DND-41 (cell line): Measurements from ENCODE around the gene B3GALT4.
"Not testable (repeated sequence)": the region's sequence is repeated elsewhere in the genome, so short reads cannot be mapped to it uniquely, and the experiment has no call there.

Source experiments
- ATAC-seq: fragments of 200-7000 bp; cut with Tn5 transposase; 3 replicates; pipeline ENCODE4 v1.9.1; 2021; ENCODE audit warnings: low read depth; ENCODE audit not compliant: insufficient read depth
- DNase-seq: peaks from one replicate; pipeline ENCODE4 v3.0.0-alpha.2; 2020
- H2AFZ ChIP-seq: 2 replicates; pipeline ENCODE4 v1.6.0; 2012; ENCODE audit warnings: low read depth, low read length
- H3K27ac ChIP-seq: 2 replicates; pipeline ENCODE4 v1.5.1; 2012; ENCODE audit warnings: low read length, inconsistent platforms
- H3K27me3 ChIP-seq: fragments of 200-600 bp; sonication (generic); 2 replicates; pipeline ENCODE4 v1.6.0; 2012; ENCODE audit warnings: low read length, mild to moderate bottlenecking, inconsistent platforms; ENCODE audit not compliant: insufficient read depth, poor library complexity
- H3K36me3 ChIP-seq: 2 replicates; pipeline ENCODE4 v1.5.1; 2012; ENCODE audit warnings: low read length, inconsistent platforms; ENCODE audit not compliant: insufficient read depth
- H3K4me1 ChIP-seq: 2 replicates; pipeline ENCODE4 v1.5.1; 2012; ENCODE audit warnings: mild to moderate bottlenecking, low read length; ENCODE audit not compliant: insufficient read depth
- H3K4me2 ChIP-seq: 2 replicates; pipeline ENCODE4 v1.6.0; 2012; ENCODE audit warnings: mild to moderate bottlenecking, moderate library complexity, low read length, inconsistent platforms; ENCODE audit not compliant: insufficient read depth
- H3K4me3 ChIP-seq, 2 experiments: fragments of 200-600 bp in 1 of 2; shearing (Covaris generic) in 1 of 2; 2 replicates each; pipeline ENCODE4 v1.5.1; 2012 to 2016; ENCODE audit warnings: inconsistent platforms in 2 of 2, low read length in 2 of 2, mild to moderate bottlenecking in 2 of 2, low read depth in 1 of 2, moderate library complexity in 1 of 2
- H3K79me2 ChIP-seq: 2 replicates; pipeline ENCODE4 v1.6.0; 2012; ENCODE audit warnings: low read length, inconsistent platforms; ENCODE audit not compliant: insufficient read depth
- H3K9ac ChIP-seq: 2 replicates; pipeline ENCODE4 v1.6.0; 2012; ENCODE audit warnings: low read depth, mild to moderate bottlenecking, inconsistent platforms, low read length, moderate library complexity
- H3K9me3 ChIP-seq: 2 replicates; pipeline ENCODE4 v1.5.1; 2012; ENCODE audit warnings: low read length, moderate library complexity, mild to moderate bottlenecking, inconsistent platforms; ENCODE audit not compliant: insufficient read depth, severe bottlenecking
- H4K20me1 ChIP-seq: 2 replicates; pipeline ENCODE4 v1.6.0; 2012; ENCODE audit warnings: low read length; ENCODE audit not compliant: insufficient read depth
- CTCF ChIP-seq: IDR thresholded peaks from 2 replicates; pipeline ENCODE4 v1.5.1; 2012; ENCODE audit warnings: borderline replicate concordance, low read length, moderate library complexity, mild to moderate bottlenecking; ENCODE audit not compliant: poor library complexity, severe bottlenecking; ENCODE audit errors: extremely low read depth
- EZH2 ChIP-seq: IDR thresholded peaks from 3 replicates; pipeline ENCODE4 v1.6.1; 2012; ENCODE audit warnings: borderline replicate concordance, low read depth, mild to moderate bottlenecking, moderate library complexity, low read length, inconsistent platforms; ENCODE audit not compliant: severe bottlenecking

The B3GALT4 gene

GRCh38 chr6:33272275-33273128 lies 4.4 kb upstream of the B3GALT4 start:
- DNase-seq: no peak
- H3K4me2 ChIP-seq: peak overlapping the region; percentile 78
- H3K9me3 ChIP-seq: no peaks in the 10 kb centered on the region
- H2AFZ ChIP-seq: peak overlapping the region; percentile 72
- ATAC-seq: peak; percentile 9
- H3K9ac ChIP-seq: peak overlapping the region; percentile 85
- no peaks in the 10 kb centered on the region for H3K27me3 ChIP-seq
- H3K36me3 ChIP-seq: peaks cover 75% of the 10 kb centered on the region
- H3K27ac ChIP-seq: peak overlapping the region; percentile 83
- H3K4me1 ChIP-seq: peaks cover 74% of the 10 kb centered on the region
- TF ChIP-seq CTCF (no peak), EZH2 (no peak)
- H4K20me1 ChIP-seq: peaks cover 36% of the 10 kb centered on the region
- H3K79me2 ChIP-seq: peaks cover 77% of the 10 kb centered on the region
- H3K4me3 ChIP-seq: peak overlapping the region; percentile 53 to 61

DNA sequence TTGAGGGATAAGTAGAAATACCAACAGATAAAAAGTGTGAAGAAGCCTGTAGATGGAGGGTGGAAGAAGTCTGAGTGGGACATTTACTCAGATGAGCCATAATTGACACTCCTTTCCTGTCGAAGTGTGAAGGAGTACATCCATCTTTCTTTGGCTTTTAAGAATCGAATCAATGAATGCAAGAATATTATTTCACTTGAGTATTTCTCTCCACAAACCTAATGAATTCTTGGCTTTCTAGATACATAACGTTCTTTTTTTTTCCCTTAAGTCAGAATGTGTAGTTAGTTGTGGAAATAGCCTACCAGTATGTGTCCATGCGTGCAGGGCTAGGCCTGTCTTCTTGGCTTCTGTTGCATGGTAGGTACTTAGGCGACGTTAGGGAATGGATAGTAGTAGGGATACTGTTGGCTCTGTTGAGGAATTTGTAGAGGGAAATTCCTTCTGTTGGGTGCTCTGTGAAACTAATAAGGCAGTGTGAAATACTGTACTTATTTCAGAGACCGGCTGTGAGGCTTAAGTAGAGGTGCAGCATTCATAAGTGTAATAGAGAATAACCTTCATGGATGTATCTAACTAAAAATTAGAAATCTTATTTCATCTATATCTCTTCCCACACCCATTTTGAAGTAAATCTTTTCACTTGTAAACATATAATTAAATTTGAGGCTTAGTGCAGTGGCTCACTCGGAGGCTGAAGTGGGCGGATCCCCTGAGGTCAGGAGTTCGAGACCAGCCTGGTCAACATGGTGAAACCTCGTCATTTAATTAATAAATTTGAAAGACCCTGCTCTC lies 3.6 kb upstream of the B3GALT4 start:
- H3K4me2 ChIP-seq: peak overlapping the region; percentile 78
- no peak overlapping the region for H2AFZ ChIP-seq
- H3K27ac ChIP-seq: peak overlapping the region; percentile 83
- H3K9ac ChIP-seq: peak overlapping the region; percentile 85
- no peaks in the 10 kb centered on the region for H3K9me3 ChIP-seq
- TF ChIP-seq EZH2: no peak
- TF ChIP-seq CTCF: no peak
- ATAC-seq (no peak), DNase-seq (no peak)
- H3K27me3 ChIP-seq: no peaks in the 10 kb centered on the region
- peaks cover 82% of the 10 kb centered on the region for H3K4me1 ChIP-seq
- peak overlapping the region; percentile 53 to 61; a peak in 3 of 4 replicates for H3K4me3 ChIP-seq
- peaks cover 76% of the 10 kb centered on the region for H3K79me2 ChIP-seq
- peaks cover 37% of the 10 kb centered on the region for H4K20me1 ChIP-seq
- peaks cover 72% of the 10 kb centered on the region for H3K36me3 ChIP-seq

GRCh38 chr6:33273924-33274902 lies 2.7 kb upstream of the B3GALT4 start:
- Histone ChIP-seq H3K36me3 (peaks cover 71% of the 10 kb centered on the region), H3K4me1 (peaks cover 76% of the 10 kb centered on the region), H4K20me1 (peaks cover 43% of the 10 kb centered on the region), H3K4me3 (peak overlapping the region in 1 of 2 experiments; percentile 61; a peak in 1 of 4 replicates), H3K9ac (peak overlapping the region; percentile 85), H3K4me2 (peak overlapping the region; percentile 78), H3K79me2 (peaks cover 68% of the 10 kb centered on the region), H3K9me3 (no peaks in the 10 kb centered on the region), H3K27me3 (no peaks in the 10 kb centered on the region), H3K27ac (no peak overlapping the region), H2AFZ (no peak overlapping the region)
- TF ChIP-seq CTCF (no peak), EZH2 (no peak)
- ATAC-seq: no peak
- no peak for DNase-seq

DNA sequence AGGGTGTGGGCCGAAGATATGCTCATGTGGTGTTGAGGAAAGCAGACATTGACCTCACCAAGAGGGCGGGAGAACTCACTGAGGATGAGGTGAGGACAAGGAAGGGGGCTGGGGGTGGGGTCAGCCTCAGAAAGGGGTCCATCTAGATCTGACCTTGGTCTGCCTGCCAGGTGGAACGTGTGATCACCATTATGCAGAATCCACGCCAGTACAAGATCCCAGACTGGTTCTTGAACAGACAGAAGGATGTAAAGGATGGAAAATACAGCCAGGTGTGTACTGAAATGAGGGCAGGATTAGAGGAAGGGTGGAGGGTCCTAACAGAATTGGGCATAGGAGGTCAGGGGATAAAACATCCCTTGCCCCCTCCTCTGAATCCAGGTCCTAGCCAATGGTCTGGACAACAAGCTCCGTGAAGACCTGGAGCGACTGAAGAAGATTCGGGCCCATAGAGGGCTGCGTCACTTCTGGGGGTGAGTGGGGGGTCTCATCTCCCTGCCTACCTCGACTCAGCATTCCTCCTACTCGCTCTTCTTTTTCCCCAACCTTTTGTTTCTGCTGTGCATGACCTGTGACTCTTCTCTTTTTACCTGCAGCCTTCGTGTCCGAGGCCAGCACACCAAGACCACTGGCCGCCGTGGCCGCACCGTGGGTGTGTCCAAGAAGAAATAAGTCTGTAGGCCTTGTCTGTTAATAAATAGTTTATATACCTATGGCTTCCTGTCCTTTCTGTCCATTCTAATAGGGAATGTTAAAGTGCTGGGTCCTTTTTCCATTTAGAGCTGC lies 935 bp upstream of the B3GALT4 start:
- Histone ChIP-seq H3K4me3 (peak overlapping the region; percentile 19 to 66; a peak in 3 of 4 replicates), H3K4me1 (peaks cover 59% of the 10 kb centered on the region), H3K4me2 (peak overlapping the region; percentile 78), H3K27ac (peak overlapping the region; percentile 83), H3K79me2 (peaks cover 51% of the 10 kb centered on the region), H4K20me1 (peaks cover 49% of the 10 kb centered on the region), H3K36me3 (peaks cover 80% of the 10 kb centered on the region), H3K9ac (peak overlapping the region; percentile 85)
- not testable (repeated sequence) for H3K9me3 ChIP-seq, DNase-seq, H3K27me3 ChIP-seq, ATAC-seq, H2AFZ ChIP-seq
